ENCODE data around the gene NDST3.

GRCh38 chr4:118273642-118274041 lies 239.4 kb downstream of the NDST3 start:
- TF ChIP-seq CTCF (IDR thresholded peaks at IDR 0.05) (no peak), POLR2AphosphoS5 (IDR thresholded peaks at IDR 0.05) (no peak), POLR2A (IDR thresholded peaks at IDR 0.05; ENCODE audit: low read depth) (no peak), EP300 (IDR thresholded peaks at IDR 0.05) (no peak)

Data from esophagus muscularis mucosa (tissue), 4 donors.